ENCODE data around the gene PAN3. TPM values are rescaled to one million over a fixed set of nuclear protein-coding genes. Genes with fewer than 3 reads are reported as not detected.

The PAN3 gene
- total RNA-seq, 1 experiment from 2014 or later = 48.5 TPM

GRCh38 chr13:28283600-28283999, 145.3 kb downstream of the PAN3 start:
- no peak overlapping the region for H4K8ac ChIP-seq (replicated peaks; ENCODE audit: insufficient read length, low read depth, low read length)
- Mint-ChIP-seq H3K27me3 (ENCODE audit: low read depth) (no peaks in the 10 kb centered on the region), H3K4me3 (no peak overlapping the region), H3K27ac (no peak overlapping the region), H3K4me1 (peaks cover 17 to 19% of the 10 kb centered on the region in 2 experiments), H3K9me3 (no peaks in the 10 kb centered on the region), H3K36me3 (ENCODE audit: insufficient read depth in 1 of 3, low read depth in 3 of 3) (peaks cover 28 to 58% (median 57%) of the 10 kb centered on the region in 3 experiments)
- no peaks in the 10 kb centered on the region for H3K79me2 ChIP-seq (ENCODE audit: insufficient read depth, low read length)
- no peak overlapping the region for H2BK5ac ChIP-seq (ENCODE audit: insufficient read length, low read length)
- no peak overlapping the region for H2BK15ac ChIP-seq (ENCODE audit: low read depth, low read length)
- no peak overlapping the region for H3K18ac ChIP-seq (ENCODE audit: insufficient read length, low read depth, low read length)
- H2BK120ac ChIP-seq (ENCODE audit: low read depth, low read length, poor library complexity, severe bottlenecking) = no peak overlapping the region
- H3K27me3 ChIP-seq (ENCODE audit: insufficient read depth, low read length) = no peaks in the 10 kb centered on the region
- H3K4me1 ChIP-seq (ENCODE audit: insufficient read depth, low read length) = no peaks in the 10 kb centered on the region; the same call in 1 of the 2 replicates
- no peak overlapping the region for H2AK5ac ChIP-seq (ENCODE audit: insufficient read length, low read length)
- no peak overlapping the region for H2BK12ac ChIP-seq (ENCODE audit: insufficient read length, low read depth, low read length)
- H3K4me2 ChIP-seq (ENCODE audit: insufficient read depth, insufficient read length, low read length) = no peak overlapping the region
- no peak overlapping the region for H2BK20ac ChIP-seq (ENCODE audit: low read depth, low read length, poor library complexity, severe bottlenecking)
- H3K4ac ChIP-seq (ENCODE audit: low read depth, low read length) = no peak overlapping the region
- H3K14ac ChIP-seq (ENCODE audit: insufficient read depth, low read length) = no peak overlapping the region
- no peak overlapping the region for H3K23ac ChIP-seq (ENCODE audit: insufficient read length, low read depth, low read length)
- H3T11ph ChIP-seq (ENCODE audit: low read length) = no peak overlapping the region
- no peak for TF ChIP-seq CTCF (conservative IDR thresholded peaks at IDR 0.05)
- H3K9me3 ChIP-seq (ENCODE audit: control insufficient read depth, low read depth, low read length) = no peaks in the 10 kb centered on the region
- DNase-seq = no peak
- H3K23me2 ChIP-seq (ENCODE audit: insufficient read length, low read depth, low read length, poor library complexity, severe bottlenecking) = no peaks in the 10 kb centered on the region
- H3K79me1 ChIP-seq (ENCODE audit: insufficient read depth, low read depth, low read length, poor library complexity, severe bottlenecking) = no peaks in the 10 kb centered on the region
- WGBS (ENCODE audit: extremely low coverage, insufficient read length, low lambda C conversion rate) = 100% methylated on average over 1 of the region's 3 CpGs
- H2AFZ ChIP-seq (ENCODE audit: low read length) = no peak overlapping the region
- H4K20me1 ChIP-seq (ENCODE audit: control insufficient read depth, insufficient read depth, insufficient read length) = no peaks in the 10 kb centered on the region
- H3K56ac ChIP-seq (ENCODE audit: insufficient read length, low read depth, low read length) = no peak overlapping the region
- H4K5ac ChIP-seq (ENCODE audit: insufficient read length, low read depth, low read length) = no peak overlapping the region
- H4K91ac ChIP-seq (ENCODE audit: insufficient read length, low read depth, low read length) = no peak overlapping the region
- no peak overlapping the region for H3K27ac ChIP-seq (ENCODE audit: insufficient read length, low read depth, low read length)
- H3K9ac ChIP-seq (ENCODE audit: extremely low read depth, insufficient read length, low read length) = no peak overlapping the region
